ENCODE measurements around the gene CHST9.
"Not testable (repeated sequence)": the region's sequence is repeated elsewhere in the genome, so short reads cannot be mapped to it uniquely, and the experiment has no call there.

DNA sequence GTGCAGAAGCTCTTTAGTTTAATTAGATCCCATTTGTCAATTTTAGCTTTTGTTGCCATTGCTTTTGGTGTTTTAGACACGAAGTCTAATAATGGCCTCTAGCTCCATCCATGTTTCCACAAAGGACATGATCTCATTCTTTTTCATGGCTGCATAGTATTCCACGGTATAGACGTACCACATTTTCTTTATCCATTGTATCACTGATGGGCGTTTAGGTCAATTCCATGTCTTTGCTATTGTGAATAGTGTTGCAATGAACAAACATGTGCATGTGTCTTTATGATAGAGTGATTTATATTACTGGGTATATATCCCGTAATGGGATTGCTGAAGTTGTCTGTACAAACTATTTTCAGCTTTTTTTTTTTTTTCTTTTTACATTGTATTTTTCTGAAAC lies 35.9 kb downstream of the CHST9 start:
- TF ChIP-seq, protein P1, sequence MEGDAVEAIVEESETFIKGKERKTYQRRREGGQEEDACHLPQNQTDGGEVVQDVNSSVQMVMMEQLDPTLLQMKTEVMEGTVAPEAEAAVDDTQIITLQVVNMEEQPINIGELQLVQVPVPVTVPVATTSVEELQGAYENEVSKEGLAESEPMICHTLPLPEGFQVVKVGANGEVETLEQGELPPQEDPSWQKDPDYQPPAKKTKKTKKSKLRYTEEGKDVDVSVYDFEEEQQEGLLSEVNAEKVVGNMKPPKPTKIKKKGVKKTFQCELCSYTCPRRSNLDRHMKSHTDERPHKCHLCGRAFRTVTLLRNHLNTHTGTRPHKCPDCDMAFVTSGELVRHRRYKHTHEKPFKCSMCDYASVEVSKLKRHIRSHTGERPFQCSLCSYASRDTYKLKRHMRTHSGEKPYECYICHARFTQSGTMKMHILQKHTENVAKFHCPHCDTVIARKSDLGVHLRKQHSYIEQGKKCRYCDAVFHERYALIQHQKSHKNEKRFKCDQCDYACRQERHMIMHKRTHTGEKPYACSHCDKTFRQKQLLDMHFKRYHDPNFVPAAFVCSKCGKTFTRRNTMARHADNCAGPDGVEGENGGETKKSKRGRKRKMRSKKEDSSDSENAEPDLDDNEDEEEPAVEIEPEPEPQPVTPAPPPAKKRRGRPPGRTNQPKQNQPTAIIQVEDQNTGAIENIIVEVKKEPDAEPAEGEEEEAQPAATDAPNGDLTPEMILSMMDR (IDR thresholded peaks at IDR 0.05 in 2 of 3, conservative IDR thresholded peaks at IDR 0.05 in 1 of 3; ENCODE audit: insufficient read depth in 2 of 3, low read depth in 1 of 3, low read length in 3 of 3): not testable (repeated sequence)
- TF ChIP-seq, protein P2, sequence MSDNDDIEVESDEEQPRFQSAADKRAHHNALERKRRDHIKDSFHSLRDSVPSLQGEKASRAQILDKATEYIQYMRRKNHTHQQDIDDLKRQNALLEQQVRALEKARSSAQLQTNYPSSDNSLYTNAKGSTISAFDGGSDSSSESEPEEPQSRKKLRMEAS (CRISPR knock-in tag; IDR thresholded peaks at IDR 0.05): not testable (repeated sequence)
- not testable (repeated sequence) for TF ChIP-seq KLF16 (IDR thresholded peaks at IDR 0.05); CBFA2T3 (IDR thresholded peaks at IDR 0.05); FIP1L1 (IDR thresholded peaks at IDR 0.05; ENCODE audit: low read depth, low read length, poor library complexity, severe bottlenecking); SRSF7 (optimal IDR thresholded peaks at IDR 0.05; ENCODE audit: low read depth, low read length); ZNF347 (CRISPR knock-in tag; IDR thresholded peaks at IDR 0.05; ENCODE audit: low read depth); ETV5 (CRISPR knock-in tag; IDR thresholded peaks at IDR 0.05; ENCODE audit: low read depth); RFX1 (IDR thresholded peaks at IDR 0.05); FOSL1 (tag; conservative IDR thresholded peaks at IDR 0.05); TBP (optimal IDR thresholded peaks at IDR 0.05; ENCODE audit: low read depth, low read length); ZNF24 (IDR thresholded peaks at IDR 0.05)
- TF ChIP-seq, protein P3, sequence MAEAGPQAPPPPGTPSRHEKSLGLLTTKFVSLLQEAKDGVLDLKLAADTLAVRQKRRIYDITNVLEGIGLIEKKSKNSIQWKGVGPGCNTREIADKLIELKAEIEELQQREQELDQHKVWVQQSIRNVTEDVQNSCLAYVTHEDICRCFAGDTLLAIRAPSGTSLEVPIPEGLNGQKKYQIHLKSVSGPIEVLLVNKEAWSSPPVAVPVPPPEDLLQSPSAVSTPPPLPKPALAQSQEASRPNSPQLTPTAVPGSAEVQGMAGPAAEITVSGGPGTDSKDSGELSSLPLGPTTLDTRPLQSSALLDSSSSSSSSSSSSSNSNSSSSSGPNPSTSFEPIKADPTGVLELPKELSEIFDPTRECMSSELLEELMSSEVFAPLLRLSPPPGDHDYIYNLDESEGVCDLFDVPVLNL (CRISPR knock-in tag; IDR thresholded peaks at IDR 0.05; ENCODE audit: low read depth): not testable (repeated sequence)
- TF ChIP-seq, protein P4, sequence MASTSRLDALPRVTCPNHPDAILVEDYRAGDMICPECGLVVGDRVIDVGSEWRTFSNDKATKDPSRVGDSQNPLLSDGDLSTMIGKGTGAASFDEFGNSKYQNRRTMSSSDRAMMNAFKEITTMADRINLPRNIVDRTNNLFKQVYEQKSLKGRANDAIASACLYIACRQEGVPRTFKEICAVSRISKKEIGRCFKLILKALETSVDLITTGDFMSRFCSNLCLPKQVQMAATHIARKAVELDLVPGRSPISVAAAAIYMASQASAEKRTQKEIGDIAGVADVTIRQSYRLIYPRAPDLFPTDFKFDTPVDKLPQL (IDR thresholded peaks at IDR 0.05; ENCODE audit: extremely low read depth, insufficient read length): not testable (repeated sequence)
